Ramos (cell line): Measurements from ENCODE around the gene UBR1.
"Not testable (repeated sequence)": the region's sequence is repeated elsewhere in the genome, so short reads cannot be mapped to it uniquely, and the experiment has no call there.

Source experiments
- in situ Hi-C: fragments of 300-500 bp; cut with MboI; formaldehyde crosslinking; loops from one replicate; pipeline ENCODE4 v1.14.3; 2022; ENCODE audit warnings: low sequenced_read_pairs; ENCODE audit not compliant: unreplicated experiment

UBR1 gene

DNA sequence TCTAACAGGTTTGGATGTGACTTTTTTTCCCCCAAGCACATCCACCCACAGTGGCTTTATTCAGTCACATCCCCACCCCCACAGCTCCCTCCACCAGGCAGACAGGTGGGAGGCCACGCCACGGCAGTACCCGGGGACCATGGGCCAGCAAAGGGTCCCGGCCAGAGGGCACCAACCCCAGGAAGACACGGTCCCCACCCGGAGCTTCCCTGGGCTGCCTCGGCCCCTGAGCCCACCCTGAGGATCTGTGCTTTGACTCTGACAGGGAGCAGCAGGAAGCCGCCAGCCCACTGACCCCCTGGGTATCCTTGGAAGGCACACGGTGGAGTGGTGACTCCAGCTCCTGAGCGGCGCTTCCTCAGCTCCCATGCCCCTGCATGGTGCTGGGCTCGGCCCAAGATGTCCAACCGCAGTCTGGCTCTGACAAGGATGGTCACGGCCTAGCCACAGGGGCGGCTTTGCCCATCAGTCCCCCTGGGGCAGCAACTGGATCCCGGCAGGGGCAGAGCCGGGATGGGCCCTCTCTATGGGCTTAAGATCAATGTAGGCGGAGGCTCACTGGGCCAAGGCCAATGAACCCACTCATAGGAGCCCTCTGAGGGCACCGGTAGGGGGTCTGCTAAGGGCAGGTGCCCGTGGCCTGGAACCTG, 119.0 kb downstream of the UBR1 start:
- in situ Hi-C loops, result loop anchor here (10.0 kb wide), 1 partner anchor 58 kb away; no protein-coding TSS in a partner anchor

DNA sequence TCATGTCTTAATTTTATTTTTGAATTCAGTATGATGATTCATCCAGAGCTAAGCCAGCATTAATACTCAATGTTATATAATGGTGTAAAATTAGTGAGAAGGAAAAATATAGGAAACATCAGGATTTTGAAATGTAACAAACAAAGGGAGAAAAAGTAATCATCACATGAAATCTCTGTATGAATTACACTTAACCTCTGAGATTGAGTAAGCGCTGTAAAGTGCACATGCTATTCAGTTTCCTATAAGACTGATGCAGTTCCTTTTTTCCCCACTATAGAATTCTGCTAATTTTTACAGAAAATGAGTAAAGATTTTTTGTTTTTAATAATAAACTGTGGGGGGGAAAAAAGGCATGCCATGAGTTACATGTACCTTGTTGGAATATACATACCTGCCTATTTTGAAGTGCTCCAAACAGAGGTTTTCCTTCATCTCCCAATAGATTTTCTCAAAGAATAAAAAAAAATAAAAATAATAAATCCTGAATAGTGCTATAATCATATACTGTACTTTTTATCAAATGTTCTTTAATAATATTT, 121.3 kb downstream of the UBR1 start:
- in situ Hi-C loops, result loop anchor here (10.0 kb wide), 1 partner anchor 60 kb away; no protein-coding TSS in a partner anchor

DNA sequence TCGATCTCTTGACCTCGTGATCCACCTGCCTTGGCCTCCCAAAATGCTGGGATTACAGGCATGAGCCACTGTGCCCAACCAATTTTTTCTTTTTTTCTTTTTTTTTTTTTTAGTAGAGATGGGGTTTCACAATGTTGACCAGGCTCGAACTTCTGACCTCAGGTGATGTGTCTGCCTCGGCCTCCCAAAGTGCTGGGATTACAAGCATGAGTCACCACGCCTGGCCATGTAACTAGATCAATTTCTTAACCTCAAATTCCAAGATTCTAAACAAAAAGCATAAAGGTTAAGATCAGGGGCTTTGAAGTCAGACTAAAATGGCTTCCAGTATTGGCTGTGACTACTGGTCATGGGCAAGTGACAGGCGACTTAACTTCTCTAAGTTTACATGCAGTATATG, 126.7 kb downstream of the UBR1 start:
- in situ Hi-C loops, result not testable (repeated sequence)

DNA sequence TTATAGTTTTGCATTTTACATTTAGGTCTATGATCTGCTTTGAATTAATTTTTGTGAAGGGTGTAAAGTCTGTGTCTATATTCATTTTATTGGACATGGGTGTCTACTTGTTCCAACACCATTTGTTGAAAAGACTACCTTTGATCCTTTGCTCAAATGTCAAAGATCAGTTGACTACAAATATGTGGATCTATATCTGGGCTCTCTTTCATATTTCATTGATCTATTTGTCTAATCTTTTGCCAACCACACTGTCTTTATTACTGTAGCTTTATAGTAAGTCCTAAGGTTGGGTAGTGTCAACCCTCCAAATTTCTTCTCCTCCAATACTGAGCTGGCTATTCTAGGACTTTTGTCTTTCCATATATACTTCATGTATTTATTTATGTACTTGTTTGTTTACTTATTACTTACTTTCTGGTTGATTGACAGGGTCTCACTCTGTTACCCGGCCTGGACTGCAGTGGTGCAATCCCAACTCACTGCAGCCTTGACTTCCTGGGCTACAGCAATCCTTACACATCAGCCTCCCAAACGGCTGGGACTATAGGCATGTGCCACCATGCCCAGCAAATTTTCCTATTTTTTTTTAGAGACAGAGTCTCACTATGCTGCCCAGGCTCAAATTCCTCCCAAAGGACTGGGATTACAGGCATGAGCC, 131.5 kb downstream of the UBR1 start:
- in situ Hi-C loops, result no loop called here

DNA sequence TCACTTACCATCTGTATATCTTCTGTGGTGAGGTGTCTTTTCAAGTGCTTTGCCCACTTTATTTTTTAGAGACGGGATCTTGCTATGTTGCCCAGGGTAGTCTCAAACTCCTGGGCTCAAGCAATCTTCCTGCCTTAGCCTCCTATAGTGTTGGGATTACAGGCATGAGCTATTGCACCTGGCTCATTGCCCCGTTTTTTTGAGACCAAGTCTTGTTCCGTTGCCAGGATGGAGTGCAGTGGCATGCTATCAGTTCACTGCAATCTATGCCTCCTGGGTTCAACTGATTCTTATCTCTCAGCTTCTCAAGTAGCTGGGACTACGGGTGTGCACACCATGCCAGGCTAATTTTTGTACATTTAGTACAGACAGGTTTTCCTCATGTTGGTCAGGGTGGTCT, 132.7 kb downstream of the UBR1 start:
- in situ Hi-C loops, result no loop called here

DNA sequence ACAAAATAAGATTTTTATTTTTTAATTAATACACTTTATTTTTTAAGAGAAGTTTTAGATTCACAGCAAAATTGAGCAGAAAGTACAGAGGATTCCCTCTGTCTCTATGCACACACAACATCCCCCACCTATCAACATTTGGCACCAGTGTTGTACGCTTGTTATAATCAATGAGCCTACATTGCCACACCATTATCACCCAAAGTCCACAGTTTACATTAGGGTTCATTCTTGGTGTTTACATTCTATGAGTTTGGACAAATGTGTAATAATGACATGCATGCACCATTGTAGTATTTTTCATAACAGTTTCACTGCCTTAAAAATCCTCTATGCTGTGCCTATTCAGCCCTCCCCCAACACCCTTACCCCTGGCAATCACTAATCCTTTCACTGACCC, 134.0 kb downstream of the UBR1 start:
- in situ Hi-C loops, result no loop called here

DNA sequence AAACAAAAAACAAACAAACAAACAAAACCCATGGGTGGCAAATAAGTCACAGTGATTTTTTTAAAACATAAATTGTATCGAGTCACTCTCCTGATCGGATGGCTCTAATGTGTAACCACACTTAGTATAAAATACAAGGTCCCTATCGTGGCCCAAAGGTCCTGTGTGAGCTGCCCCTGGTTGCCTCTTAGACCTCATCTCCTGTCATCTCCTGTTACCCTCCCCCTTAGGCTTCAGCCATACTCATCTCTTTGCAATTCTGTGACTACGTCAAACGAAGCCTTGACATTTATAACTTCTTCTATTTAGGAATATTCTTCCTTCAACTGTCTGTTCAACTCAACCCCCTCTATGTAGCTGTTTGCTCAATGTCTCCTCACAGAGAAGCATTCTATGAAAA, 141.4 kb downstream of the UBR1 start:
- in situ Hi-C loops, result no loop called here

DNA sequence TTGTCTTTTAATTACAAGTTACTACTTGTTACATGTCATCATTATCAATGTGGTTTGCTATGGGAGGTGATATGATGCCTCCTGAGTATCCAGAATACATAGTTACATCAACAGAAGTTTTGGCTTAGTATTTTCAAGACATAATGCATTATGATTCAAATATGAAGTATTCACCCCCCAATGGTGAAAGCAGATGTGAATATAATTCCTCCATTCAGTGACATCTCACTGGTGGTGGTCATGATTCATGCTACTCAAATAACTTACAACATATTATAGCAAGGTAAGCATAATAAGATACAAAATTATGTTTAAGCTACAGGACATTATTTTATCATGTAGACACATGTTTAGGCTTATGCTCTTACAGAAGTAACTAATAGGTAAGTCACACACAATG, 150.3 kb downstream of the UBR1 start:
- in situ Hi-C loops, result no loop called here

DNA sequence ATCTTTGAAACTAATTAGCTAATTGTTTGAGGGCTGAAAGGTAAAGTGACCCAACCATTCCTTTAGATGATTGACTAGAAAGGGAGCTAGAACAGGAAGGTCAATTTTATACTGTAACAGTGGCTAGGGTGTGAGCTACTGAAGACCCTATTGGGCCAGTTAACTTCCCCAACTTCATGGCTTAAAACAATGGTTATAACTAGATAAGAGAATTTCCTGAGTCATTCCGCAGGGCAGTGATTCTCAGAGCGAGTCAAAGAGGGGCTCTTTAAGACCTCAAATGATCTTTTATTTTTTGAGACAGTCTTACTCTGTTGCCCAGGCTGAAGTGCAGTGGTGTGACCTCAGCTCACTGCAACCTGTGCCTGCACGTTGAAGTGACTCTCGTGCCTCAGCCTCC, 151.5 kb downstream of the UBR1 start:
- in situ Hi-C loops, result no loop called here

DNA sequence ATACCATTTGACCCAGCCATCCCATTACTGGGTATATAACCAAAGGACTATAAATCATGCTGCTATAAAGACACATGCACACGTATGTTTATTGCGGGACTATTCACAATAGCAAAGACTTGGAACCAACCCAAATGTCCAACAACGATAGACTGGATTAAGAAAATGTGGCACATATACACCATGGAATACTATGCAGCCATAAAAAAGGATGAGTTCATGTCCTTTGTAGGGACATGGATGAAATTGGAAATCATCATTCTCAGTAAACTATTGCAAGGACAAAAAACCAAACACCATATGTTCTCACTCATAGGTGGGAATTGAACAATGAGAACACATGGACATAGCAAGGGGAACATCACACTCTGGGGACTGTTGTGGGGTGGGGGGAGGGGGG, 156.9 kb downstream of the UBR1 start:
- in situ Hi-C loops, result not testable (repeated sequence)

DNA sequence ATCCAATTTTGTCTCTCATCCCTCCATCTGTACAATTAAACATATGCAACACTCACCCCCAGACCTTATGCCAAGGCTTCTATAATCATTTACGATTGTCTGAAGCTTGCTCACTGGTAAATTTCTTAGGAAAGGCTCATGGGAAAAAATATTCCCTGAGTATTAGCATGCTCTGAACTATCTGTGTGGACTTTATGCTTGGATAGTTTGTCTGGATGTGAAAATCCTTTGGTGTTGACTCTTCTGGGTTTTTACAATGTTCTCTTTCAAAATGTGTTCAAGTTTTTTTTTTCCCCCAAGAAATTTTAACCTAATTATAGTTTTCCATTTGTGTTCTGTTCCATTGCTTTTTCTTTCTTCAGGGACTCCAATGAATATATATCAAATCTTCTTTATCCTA, 165.3 kb downstream of the UBR1 start:
- in situ Hi-C loops, result no loop called here

DNA sequence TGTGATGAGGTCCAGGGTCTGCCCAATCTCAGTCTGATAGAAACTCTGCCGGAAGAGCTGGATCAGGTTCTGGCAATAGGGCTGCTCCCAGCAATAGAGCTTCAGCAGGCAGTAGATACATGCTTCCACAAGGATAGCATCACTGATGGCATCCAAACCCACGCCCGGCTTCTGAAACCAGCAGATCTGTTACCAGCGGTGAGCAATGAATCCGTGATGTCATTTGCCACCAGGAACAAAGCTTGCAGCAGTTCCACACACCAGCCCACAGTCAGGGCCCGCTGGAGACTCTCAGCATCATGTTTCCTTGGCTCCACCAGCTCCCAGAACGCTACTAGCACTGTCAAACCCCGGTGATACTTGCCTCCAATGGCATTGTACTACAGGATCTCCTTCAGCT, 166.0 kb downstream of the UBR1 start:
- in situ Hi-C loops, result no loop called here

DNA sequence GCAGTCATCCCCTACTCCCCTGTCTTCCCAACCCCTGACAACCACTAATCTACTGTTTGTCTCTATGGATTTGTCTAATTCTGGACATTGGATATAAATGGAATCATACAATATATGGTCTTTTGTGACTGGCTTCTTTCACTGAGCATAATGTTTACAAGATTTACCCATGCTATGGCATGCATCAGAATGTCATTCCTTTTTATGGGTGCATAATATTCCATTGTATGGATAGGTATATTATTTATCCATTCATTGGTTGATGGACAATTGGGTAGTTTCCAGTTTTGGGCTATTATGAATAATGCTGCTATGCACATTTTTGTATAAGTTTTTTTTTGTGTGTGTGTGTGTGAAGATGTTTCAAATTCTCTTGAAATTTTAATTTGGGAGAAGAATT, 168.7 kb downstream of the UBR1 start:
- in situ Hi-C loops, result no loop called here

DNA sequence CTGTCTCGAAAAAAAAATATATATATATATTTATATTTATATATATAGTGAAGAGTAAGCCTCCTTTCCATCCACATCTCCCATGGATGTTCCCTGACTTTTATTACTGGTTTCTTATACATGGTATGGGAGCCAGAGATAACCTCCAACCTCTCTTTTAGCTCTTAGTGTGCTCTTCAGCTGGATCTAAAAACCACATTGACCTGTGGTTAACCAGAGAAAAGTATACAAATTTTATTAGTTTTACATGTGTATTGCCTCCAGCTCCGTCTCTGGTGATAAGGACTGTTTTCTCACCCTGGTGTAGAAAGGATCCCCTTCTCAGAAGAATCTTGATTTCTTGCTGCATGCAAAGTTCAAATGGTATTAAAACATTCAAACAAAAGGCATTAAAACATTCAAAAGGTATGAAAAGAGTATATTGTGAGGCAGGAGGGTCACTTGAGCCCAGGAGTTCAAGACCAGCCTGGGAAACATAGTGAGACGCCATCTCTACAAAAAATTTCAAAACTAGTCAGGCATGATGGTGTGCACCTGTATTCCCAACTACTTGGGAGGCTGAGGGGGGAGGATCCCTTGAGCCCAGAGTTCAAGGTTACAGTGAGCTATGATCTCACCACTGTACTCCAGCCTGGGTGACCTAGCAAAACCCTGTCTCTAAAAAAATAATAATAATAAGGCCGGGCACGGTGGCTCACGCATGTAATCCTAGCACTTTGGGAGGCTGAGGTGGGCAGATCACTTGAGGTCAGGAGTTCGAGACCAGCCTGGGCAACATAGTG, 171.8 kb downstream of the UBR1 start:
- in situ Hi-C loops, result no loop called here

DNA sequence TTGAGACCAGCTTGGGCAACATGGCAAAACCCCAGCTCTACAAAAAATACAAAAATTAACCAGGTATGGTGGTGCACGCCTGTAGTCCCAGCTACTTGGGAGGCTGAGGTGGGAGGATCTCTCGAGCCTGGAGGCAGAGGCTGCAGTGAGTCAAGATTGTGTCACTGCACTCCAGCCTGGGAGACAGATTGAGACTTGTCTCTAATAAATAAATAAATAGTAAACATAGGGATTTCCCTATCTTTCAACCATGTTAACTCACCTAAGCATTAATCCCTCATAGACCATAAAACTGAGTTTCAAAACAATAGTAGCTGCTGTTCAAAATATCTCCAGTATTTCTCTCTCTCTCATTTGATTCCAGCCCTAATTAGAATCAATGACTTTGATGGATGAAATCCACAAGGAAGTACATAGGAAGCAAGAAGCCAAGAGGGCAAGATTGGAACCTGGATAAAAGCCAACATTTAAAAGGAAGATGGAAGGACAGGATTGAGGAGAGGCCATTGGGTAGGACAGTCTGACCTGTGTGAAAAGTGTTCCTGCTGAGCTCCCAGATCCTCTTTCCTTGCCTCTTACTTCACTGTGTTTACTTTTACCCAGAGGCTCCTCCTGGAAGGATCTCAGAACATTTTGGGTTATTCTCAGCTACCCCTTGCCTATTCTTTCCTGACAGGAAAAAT, 172.9 kb downstream of the UBR1 start:
- in situ Hi-C loops, result no loop called here

DNA sequence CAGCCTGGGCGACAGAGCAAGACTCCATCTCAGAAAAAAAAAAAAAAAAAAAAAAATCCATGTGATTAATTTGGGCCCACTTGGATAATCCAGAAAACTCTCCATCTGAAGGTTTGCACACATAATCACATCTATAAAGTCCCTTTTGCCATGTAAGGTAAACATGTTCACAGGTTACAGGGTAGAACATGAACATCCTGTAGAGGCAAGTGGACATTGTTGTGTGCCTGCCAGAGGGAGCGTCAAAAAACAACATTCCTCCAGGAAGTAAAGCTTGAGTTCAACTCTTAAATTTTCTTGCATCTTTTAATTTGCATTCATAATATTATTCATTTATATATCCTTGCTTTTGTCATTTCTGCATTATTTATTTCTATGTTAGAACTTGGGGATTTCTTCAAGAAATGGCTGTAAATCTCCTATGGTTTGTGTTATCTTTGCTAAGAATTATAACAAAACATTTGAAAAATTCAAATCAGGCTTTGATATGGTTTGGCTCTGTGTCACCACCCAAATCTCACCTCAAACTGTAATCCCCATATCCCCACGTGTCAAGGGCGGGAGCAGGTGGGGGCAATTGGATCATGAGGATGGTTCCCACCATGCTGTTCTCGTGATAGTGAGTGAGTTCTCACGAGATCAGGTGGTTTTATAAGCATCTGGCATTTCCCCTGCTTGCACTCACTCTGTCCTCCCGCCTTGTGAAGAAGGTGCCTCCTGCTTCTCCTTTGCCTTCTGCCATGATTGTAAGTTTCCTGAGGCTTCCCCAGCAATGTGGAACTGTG, 173.9 kb downstream of the UBR1 start:
- in situ Hi-C loops, result no loop called here

DNA sequence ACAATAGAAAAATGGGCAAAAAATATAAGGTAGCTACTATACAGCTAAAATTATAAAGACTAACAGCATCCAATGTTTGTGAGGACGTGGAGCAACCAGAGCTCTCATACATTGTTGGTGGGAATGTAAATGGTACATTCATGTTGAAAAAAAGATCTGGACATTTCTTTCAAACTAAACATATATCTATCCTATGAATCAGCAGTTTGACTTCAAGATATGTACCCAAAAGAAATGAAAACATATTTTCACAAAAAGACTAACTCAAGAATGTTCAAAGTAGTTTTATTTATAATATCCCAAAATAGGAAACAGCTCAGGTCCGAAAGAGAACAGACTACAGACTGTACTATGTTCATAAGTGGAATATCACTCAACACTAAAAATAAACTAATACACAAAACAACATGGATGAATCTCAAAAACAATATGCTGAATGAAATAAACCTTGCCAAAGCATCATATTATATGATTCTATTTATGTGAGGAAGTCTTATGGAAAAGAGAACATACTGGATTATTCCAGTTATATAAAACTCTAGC, 176.5 kb downstream of the UBR1 start:
- in situ Hi-C loops, result no loop called here

DNA sequence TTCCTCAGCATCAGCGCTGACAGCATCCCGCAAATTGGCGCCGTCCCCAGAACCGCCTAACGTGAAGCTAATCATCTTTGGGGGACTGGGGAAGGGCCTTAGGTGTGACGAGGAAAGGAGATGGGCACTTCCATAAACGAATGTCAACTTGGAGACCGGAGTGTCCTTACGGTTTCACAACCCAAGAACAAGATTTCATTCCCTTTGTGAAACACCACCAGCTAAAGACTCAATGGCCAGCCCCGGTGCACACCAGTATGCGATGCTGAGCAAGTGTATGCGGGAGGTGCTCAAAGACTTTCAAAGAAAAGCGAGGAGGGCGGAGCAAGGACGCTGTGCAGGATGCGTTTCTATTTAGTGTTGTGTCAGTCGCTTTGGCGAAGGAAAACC, 184.5 kb downstream of the UBR1 start:
- in situ Hi-C loops, result loop anchor here (5.0 kb wide), 1 partner anchor 209 kb away; no protein-coding TSS in a partner anchor
